Measurements from ENCODE around the gene ANO3. TPM values are rescaled to one million over a fixed set of nuclear protein-coding genes. Genes with fewer than 3 reads are reported as not detected.

The ANO3 gene
- total RNA-seq, 1 donor from 2014 or later: 0.30 TPM

DNA sequence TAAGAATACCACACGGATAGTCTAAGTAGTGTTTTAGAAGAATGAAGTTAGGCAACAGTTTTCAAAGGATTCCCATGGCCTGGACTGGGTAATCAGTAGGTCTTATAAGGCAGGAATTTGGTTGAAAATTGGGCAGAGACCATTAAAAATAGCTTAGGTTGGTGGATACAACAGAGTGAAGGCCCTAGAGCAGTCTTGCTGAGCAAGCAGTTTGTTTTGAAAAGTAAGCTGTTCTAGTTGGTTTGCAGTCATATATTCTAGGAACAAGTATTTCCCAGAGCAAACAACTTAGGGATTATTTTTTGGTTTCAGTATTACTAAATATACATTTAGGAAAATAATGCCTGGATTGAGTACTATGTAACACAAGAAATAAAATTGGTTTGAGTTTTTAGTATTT, 175.3 kb downstream of the ANO3 start:
- no peak for DNase-seq

DNA sequence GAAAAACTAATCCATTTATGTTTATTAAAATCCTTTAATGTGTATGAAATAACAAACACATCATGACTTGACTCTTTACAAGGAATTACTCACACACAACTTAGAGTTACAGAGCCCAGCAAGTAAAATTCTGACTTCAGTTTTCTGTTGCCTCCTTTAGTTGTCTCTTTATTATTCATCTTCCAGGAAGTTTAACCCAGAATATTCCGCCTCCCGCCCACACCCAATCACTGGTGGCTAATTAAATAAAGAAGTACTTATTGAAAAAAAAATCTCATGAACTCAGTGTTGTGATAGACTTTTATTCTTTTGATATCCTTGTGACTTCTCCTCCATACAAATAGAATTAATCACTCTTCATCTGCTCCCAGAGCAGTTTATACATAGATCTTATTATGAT, 178.2 kb downstream of the ANO3 start:
- DNase-seq: no peak

DNA sequence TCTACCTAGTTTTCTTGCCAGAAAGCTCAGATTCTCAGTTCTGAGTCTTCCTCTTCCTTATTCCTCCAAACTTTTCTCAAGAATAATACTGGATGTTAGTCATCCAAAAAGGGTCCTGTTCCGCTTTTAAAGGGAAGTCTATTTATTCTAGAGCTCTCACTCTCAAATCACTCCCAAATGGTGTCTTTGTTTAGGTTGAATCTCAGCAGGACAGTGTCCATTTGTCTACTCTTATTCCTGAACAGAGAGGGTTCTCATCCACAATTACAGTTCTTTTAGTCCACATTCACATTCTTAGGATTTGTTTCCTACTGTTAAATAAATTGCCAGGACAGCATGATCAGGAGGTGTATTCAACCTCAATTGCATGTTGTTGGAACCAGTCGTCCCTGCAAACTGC, 178.8 kb downstream of the ANO3 start:
- DNase-seq: no peak

DNA sequence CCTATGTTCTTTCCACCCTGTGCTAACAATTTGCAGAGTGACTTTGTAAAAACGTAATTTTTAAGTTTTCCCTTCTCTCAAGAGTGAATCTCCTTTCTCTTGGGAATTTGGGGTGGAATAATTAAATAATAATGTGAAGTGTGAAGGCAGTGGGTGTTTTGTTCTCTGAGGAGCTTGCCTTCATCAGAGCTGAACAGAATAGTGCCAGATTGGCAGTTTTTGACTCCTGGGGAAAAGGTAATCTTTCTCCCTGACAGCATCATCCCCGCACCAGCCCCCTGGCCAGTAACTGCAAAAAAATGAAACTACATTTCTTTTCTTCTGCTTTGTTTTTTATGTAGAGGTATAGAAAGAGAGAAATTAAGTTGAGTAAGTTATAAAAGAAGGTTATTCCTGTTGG, 180.3 kb downstream of the ANO3 start:
- DNase-seq: no peak

DNA sequence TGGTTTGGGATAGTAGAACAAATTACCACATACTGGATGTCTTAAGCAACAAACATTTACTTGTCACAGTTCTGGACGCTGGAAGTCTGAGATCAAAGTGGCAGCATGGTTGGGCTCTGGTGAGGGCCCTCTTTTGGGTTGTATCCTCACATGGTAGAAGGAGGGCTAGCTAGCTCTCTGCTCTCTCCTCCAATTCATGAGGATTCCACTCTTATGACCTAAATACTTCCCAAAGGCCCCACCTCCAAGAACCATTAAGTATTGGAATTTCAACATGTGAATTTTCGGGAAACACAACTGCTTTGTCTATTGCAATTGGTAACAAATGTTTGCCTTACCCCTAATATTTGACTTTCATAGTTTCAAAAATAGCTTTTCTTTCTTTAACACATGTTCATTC, 187.5 kb downstream of the ANO3 start:
- DNase-seq: no peak

DNA sequence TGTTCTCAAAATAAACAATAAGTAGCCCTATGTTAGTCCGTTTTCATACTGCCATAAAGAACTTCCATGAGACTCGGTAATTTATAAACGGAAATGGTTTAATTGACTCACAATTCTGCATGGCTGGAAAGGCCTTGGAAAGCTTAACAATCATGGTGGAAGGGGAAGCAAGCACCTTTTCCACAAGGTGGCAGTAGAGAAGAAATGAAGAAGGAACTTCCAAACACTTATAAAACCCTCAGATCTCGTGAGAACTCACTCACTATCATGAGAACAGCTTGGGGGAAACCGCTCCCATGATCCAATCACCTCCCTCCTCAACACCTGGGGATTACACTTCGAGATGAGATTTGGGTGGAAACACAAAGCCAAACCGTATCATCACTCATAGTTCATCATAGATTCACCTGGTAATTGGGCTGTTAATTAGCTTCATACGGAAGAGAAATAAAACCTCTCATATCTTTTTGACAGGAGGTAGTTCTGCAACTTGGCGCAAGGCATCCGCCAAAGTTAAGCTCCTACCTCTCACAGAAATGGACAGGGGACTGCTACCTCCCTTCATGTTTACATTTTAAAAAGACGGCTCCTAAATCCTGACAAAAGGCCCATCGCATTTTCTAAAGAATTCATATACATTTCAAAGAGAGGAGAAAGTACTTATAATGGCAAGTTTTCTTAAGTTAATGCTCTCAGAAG, 191.1 kb downstream of the ANO3 start:
- DNase-seq: no peak

DNA sequence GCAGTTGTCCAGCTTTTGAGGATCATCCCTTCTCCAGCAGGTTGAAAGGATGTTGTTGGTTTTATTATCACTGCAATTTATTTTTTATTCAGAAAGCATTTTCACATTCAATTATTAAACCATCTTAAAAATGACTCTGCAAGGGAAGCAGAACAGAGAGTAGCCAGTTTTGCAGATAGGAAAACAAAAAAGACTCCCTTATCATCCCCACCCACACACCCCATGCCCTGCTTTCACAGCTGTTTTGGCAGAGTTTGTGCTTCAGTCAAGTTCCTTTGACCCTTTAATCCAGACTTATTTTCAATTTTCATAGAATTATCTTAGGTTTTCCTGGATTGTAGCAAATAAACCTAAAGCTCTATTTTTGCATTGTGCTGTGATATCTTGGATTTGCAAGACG, 195.8 kb downstream of the ANO3 start:
- no peak for DNase-seq

DNA sequence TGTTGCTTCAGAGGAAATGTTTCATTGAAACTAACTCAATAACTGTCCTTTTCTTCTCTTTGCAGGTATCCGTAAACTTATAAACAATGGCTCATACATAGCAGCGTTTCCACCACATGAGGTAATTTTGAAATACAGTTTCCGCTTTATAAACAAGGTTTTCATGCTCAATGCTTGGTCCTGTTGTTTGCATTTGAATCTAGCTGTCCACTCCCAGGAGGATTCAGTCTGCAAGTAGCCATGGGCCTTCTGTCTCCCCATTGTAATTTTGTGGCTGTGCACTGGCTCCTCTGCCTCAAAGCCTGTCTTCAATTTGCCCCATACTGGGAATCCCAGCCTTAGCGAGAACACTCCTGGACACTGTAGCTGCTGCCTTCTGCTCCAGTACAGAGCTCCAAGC, 205.4 kb downstream of the ANO3 start:
- no peak for DNase-seq

DNA sequence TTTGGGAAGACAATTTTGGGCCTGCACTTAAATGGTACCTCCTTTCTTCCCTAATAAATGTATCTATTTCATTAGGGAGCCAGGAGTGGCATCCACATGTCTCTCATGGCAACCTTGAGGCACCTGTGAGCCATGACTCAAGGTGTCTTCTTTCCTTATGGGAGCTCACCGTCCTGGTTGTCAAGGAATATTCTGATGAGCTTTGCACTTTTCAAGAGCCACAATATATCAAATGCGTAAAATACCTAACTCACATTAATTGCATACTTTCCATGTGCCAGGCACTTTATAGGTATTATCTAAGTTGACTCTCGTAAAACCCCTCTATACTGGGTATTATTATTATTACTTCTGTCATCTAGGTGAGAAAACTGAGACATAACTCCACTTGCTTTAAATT, 207.6 kb downstream of the ANO3 start:
- DNase-seq: no peak

DNA sequence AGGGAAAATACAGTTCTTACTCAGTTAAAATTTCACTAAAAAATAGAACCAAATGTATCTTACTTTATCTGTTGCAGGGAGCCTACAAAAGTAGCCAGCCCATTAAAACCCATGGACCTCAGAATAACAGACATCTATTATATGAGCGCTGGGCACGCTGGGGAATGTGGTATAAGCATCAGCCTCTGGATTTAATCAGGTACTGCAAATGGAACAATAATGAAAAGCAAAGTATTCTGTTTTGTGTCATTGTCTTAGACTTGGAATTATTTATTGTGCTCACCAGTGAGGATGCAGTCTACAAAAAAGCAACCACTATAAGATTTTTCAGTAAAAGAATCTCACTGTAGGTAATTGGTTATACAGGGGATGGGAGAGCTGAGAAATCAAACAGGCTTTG, 209.9 kb downstream of the ANO3 start:
- DNase-seq: no peak

DNA sequence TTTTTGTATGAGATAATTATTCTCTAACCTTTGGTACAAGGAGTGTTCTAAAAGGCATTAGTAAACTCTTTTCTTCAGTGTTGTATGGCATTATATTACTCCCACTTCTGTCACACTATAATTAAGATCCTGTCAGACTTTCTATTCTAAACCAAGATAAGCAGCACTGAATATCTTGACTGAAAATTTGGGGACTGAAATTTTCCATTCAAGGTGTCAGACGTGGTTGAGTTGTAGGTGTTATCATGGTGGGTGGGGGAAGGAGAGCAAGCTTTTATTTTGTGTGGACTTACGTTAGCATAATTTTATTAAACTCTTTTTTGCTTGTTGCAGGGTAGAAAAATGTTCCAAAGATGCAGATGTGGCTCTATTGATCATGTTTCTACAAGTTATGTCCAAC, 217.2 kb downstream of the ANO3 start:
- no peak for DNase-seq

DNA sequence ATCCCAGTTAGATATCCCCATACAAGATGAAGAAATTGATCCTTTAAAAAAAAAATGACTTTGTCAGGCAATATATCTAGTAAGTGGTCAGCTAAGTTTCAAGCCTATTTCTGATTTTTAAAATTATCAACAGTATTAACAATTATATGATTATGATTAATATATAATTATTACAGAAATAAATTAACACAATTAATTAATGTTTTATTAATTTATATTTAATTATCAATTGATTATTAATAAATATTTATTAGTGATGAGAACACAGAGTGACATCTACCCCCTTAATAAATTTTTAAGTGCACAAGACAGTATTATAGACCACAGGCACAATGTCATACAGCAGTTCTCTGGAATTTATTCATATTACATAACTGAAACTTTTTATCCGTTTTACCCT, 218.1 kb downstream of the ANO3 start:
- no peak for DNase-seq

DNA sequence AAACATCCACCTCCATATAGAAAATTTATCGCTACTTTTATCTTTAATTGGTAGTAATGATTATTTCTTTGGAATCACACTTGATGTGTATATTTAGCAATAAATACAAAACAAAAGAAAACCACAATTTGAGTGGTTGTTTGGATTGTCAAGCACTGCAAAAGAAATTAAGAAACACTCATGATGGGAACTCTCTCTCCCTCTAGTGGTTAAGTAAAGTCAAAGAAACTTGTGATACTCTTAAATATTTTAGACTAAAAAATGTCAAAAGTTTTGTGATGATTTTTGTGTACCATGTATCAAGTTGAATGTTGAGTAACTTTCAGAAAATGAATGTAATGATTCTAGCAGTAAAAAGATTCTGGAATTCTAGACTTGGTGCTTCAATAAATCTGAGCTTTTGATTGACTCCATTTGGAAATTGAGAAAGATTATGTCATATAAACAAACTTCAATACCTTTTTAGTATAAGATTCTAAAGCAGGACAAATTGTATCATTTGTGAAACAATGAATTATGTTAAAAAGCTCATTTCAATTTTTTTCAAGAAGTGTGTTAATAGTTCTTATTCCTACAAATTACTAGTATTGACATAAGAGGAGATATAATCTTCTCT, 219.4 kb downstream of the ANO3 start:
- no peak for DNase-seq

DNA sequence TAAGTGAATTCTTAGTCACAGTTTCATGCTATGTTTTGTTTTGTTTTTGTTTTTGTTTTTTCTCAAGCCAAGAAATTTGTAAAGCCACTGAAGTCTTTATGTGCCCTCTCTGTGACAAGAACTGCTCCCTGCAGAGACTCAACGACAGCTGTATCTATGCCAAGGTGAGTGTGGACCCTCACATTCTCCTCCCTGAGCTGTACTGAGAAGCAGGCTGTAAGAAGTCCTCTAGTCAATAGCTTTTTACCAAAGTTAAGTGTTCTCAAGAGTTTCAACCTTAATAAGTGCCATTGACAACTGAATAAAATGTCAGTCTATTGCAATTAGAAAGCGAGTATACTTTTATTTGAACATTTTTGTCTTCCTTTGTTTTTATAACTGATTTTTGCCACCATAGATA, 221.3 kb downstream of the ANO3 start:
- DNase-seq: no peak

DNA sequence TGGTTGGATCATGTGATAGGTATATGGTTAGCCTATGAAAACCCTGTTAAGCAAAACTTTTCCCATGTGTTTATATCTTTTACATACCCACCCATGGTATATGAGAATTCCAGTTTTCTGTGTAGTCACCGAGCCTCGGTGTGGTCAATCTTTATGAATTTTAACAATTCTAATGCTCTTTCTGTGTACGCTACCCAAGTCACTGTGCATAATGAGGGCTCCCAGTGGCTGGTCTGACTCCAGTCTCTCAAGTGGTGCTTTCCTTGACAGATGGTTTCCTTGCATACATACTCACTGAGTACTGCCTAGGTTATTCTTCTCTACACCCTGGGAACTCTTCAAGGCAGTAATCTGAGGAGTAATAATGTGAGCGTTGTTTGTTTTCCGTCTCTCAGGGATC, 222.5 kb downstream of the ANO3 start:
- no peak for DNase-seq

DNA sequence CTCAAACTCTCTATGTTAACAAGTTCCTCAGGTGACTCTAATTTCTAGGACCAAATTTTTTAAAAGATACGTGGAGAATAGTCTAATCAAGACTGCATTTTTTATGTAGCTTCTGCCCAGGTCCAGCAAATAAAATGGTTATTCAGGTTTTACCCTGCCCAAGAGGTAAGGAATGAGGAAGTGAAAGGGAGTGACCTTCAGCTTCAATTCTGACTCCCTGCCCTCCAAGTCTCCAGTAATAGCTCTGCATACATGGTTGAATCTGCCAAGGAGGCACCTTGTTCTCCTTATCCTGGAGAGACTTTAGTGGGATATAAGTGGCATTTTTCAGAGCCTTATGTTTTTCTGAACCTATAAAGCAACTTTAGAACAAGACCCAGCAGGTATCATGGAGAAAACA, 224.7 kb downstream of the ANO3 start:
- no peak for DNase-seq

DNA sequence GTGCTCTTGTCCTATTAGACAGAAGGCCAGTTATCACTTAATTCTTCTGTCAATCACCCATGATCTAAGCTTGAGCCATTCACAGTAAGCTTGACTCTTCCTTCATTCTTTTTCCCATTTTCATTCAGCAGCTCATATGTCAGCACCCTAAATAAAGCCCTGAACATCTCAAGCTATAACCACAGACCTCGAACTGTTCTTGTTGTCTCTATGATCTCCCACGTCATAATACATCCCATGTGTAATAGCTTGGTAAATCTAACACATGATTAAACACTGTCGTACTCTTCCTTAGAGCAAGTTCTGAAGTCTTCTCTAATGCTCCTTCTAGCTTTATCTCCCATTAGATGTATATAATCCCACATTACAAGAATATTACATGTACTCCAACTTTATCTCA, 225.7 kb downstream of the ANO3 start:
- no peak for DNase-seq

DNA sequence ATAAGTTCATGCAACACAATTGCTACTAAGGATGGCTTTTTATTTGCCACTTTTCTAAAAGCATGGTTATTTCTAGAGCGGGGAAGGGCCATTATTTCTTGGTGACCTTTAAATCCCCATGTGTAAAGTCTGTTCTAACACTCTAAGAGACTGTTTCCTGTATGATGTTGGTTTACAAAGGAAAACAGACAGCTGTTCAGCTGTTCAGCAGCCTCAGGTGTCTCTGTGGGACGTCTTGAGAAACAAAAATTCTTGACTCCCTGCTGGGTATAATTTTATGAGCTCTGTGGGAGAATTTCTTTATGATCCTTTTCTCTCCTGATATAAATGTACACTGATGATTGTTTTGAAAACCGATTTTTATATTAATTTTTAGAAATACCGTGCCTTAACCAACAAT, 226.3 kb downstream of the ANO3 start:
- no peak for DNase-seq

DNA sequence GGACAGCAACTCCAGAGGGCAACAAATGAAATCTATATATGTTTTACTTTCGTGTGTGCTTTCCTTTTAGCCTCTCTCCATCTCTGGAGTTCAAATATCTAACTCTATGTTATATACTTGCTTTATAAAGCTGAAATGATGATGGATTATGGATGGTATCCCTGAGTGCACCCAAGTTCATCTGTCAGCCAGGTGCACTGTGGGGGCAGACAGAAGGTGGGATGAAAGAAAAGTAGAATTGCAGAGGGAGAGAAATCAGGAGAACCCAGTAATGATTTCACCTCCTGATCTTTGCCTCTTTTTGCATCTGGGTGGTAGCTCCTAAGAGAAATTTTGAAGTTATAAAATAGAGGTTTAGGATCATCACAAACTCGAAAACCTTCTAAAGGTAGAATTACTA, 237.7 kb downstream of the ANO3 start:
- DNase-seq: no peak

DNA sequence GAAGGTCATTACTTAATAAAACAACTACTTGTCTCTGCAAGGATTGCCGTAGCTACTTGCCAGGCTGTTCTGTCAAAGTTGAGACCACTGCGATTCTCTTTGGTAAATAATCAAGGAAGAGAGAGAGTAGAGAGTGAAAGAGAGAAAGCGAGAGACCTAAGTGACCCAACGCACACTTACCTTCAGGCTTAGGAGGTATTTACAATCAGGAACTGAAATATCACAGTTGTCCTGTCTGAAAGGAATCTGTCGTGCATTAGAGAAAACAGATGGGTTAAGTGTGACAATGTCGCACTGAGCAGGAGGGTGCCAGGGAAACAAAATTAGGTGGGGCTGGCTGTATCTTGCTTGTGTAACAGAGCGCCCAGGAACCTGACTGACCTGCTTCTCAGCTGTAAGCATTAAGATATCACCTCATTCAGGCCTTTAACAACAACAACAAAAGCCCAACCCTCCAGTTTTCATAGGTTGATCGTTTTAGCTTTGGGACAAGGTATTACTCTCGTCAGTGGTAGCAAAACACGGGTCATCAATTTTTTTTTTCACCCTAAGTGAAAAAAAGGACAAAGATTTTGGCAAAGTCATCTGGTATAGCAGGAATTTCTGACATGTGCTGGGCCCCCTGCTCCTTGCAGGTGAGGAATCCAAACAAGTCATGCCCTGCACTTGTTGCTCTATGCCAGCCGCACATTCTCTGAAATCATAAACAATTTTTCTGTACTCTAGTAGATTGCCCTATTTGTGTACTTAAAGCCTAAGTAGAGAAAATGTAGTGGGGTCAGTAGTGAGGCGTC, 240.1 kb downstream of the ANO3 start, which contains the start of gene MUC15:
Gene MUC15, minus strand, starts transcription at position 403 of the 794 bp plus-strand sequence. CDS start 5,169 bp downstream, outside the sequence.
- DNase-seq: no peak

DNA sequence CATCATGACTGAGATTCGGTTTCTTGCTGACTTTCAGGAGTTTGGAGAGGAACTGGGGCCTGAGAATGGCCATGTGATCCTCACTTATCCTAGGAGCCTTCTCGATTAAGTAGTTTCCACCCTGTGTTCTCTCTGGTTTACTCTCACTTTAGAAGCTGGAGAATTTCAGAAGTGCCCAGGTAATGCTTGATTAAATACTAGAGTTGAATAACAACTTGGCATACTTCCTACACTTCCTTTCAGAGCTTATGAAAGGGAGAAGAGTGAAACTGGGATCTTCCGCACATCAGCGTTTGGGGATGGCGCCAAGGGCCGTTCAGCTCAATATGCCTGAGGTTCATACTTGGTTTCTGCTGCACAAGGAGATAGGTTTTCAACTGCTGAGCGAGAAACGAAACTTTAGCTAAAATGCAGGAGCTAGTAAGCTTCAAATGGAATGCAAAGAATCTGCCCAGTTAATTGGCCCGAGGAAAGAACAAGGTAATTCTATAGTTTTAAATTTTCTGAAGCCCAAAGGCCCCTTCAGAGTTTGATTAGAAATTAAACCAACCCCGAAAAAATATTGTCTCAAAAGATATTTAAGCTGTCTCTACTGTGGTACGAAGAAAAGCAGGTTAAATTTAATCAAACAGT, 241.0 kb downstream of the ANO3 start:
- DNase-seq: no peak

DNA sequence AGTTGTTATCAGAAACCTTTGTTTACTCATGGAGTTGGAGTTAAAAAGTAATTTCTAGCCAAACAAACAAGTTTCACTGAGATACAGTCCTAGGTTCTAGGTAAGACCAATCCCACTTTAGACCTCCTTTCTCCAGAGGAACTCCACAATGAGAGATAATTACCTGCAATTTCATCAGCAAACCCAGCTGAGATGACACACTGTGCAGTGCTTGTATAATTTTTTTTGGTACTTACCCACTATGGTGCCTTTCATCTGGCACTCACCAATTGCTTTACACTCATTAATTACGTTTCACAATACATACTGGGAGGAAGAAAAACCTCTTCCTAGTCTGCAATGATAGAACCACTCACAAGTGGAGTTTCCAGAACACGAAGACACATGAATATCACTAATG, 242.0 kb downstream of the ANO3 start:
- no peak for DNase-seq

DNA sequence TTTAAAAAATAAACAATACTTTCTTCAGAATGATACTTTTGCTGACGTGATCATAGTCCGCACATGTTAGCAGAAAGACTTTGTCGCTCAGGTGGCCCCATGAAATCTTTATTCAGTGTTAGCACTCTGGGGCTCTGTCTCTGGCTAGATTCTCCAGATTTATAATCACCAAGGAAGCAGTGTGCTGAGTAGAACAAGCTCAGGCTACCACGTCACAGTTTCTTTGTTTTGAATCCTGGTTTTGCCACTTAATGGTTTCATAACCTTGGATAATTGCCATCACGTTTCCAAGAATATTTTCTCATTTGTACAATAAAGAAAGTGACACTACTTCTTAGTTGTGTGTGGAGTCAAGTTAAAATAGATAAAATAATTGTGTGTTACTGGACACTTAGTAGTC, 244.0 kb downstream of the ANO3 start:
- DNase-seq: no peak
